GM19324 (cell line): ENCODE measurements around the gene MSH3.

Experiments used
- ATAC-seq: cut with Tn5 transposase; IDR thresholded peaks from one replicate; pipeline ENCODE4 v1.9.1; 2021; ENCODE audit warnings: mild to moderate bottlenecking, moderate library complexity; ENCODE audit not compliant: unreplicated experiment, low FRiP score

The MSH3 gene

DNA sequence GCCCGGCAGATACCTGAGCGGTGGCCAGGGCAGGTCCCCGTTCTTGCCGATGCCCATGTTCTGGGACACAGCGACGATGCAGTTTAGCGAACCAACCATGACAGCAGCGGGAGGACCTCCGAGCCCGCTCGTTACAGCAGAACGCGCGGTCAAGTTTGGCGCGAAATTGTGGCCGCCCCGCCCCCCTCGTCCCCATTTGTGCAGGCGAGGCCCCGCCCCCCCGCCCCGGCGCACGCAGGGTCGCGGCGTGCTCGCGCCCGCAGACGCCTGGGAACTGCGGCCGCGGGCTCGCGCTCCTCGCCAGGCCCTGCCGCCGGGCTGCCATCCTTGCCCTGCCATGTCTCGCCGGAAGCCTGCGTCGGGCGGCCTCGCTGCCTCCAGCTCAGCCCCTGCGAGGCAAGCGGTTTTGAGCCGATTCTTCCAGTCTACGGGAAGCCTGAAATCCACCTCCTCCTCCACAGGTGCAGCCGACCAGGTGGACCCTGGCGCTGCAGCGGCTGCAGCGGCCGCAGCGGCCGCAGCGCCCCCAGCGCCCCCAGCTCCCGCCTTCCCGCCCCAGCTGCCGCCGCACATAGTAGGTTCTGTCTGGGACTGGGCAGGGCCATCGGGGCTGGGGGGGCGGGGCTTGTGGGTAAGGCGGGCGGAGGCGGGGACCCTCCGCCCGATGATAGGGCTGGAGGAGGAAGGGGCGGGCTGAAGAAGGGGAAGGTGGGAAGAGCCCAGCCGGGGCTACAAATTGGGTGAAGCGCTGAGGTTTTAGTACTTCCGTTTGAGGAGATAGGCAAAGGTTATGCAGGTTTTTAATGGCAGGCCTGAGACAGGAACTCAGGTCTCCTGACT, at the start of gene MSH3, which contains the start of gene DHFR:
Gene MSH3, plus strand, starts transcription at position 262 of the 840 bp plus-strand sequence. Its CDS starts 76 bp downstream, at position 338.
Gene DHFR, minus strand, starts transcription at position 593 of the 840 bp plus-strand sequence. Its CDS starts 494 bp downstream, at position 99.
- ATAC-seq, result peak; percentile 59

DNA sequence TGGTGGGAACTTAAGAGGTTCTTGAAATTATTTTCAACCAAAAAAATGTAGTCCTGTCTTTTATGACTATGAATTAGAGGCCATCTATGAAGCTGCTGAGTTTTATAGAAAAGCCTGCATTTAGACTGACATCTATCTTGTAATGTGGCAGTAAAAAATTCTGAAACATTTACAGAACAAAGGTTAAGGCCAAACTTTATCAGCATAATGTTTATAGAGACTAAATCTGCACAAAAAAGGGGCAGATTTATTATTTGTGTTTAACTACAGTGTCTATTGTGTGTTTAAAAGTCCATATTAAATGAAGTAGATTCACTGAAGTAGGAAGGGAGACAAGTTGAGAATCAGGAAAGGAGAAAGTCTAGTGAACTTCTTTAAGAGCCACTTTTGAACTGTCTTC, 47.1 kb upstream of the MSH3 start:
- no peak for ATAC-seq

DNA sequence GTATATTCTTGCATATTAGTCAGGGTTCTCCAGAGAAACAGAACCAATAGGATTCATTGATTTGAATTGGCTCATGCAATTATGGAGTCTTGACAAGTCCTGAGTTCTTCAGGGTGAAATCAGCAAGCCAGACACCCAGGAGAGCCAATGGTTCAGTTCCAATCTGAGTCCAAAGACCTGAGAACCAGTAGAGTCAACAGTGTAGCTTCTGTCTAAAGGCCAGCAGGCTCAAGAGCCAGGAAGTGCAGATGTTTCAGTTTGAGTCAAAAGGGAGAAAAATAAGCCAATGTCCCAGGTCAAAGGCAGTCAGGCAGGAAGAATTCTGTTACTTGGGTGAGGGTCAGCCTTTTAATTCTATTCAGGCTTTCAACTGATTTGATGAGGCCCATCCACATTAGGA, 46.6 kb upstream of the MSH3 start:
- peak; percentile 62 for ATAC-seq

DNA sequence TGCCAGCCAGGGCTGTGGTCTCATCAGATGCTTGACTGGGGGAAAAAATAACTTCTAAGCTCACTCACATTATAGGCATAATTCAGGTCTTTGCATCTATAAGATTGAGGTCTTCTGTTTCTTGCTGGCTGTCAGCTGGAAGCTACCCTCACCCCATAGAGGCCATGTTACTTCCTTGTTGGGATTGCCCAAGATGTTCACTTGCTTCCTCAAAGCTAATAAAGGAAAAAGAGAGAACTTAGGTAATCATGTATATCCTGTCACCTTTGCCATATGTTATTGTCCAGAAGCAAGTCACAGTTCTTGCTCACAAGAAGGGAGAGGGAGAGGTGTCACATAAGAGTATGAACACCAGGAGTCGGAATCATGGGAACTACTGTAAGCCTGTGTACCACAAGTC, 45.7 kb upstream of the MSH3 start:
- ATAC-seq, result no peak

DNA sequence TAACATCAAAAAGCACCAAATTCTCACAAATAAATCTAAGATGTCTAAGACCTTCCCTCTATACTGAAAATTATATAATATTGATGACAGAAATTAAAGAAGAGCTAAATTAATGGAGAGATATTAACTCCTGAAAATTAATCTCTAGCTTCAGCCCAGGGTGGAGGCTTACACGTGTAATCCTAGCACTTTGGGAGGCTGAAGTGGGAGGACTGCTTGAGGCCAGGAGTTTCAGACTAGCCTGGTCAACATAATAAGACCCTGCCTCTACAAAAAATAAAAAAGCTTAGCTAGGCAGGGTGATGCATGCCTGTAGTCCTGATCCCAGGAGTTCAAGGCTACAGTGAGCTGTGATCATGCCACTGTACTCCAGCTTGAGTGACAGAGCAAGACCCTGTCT, 44.8 kb upstream of the MSH3 start:
- ATAC-seq, result no peak

DNA sequence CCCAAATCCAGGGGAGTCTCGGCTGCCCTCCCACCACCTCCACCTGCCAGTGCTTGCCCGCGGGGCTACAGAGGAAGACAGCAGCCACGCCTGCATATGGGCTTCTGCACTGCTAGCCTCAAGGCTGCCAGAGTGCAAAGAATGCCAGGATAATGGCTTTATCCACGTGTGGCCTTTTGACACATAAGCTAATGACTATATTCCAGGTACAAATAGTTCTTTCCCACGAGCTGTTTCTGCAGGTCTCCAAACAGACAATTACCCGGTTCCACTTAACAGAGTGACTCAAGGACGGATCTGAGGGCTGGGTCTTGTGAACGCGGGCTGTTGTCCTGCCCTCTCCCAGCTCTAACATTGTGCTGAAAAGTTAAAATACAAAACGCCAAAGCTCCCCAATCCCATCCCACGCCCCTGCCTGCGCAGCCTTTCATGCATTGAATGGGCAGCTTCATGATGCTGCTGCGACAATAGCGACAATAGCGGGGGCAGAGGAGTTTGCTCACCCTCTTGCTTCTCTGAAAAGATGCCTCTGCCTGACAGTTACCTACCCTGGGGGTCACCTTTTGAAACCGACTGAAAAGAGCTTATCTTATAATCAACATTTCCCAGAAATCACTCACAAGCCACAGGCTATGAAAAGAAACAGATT, 39.1 kb upstream of the MSH3 start:
- ATAC-seq, result no peak

DNA sequence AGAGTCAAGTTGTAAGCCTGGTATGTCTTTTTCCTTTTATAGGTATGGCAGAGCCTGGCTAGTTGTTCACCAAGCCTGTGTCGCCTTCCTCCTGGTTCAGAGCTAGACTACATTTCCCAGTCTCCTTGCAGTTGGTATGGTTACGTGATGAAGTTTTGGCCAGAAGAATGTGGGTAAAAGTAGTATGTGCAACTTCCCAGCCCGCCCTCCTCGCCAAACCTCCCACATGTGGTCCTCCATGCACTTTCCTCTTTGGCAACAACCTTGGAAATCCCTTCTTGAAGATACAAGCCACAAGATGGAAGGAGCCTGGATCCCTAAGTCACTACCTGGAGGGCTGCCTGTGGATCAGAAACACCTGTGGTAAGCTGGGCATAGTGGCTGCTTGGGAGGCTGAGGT, 36.0 kb upstream of the MSH3 start:
- ATAC-seq, result no peak

DNA sequence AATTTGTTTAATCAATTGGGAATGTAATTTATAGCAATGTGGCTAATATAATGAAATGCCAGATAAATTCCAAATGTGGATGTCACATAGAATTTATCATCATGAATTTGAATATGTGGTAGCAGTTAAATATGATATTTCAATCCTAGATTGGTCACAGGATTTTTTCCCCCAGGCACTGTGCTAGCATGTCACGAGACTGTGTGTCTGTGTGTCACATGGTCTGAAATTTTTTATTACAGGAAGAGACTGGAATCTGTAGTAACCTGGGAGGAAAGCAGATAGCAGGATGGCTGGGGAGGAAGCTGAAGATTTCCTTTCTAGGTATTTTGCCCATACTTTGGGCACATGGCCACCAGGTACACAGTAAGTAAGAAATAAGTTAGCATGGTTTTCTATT, 35.4 kb upstream of the MSH3 start:
- ATAC-seq, result no peak

DNA sequence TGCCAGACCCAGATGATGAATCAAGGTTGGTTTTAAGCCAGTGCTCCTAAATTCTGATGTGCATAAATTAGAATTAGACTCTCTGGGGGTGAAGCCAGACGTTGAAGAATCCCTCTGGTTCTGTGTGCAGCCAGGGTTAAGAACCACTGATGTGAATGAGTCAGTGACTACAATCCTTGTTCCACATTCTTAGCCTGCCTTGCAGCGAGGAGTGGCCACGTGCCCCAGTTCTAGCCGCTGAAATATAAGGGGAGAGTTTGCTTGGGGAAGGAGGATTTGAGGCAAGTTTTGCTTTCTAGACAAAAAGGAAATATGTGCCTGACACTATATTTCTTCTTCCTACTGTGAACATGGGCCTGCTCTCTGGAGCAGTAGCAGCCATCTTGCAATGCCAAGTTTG, 34.2 kb upstream of the MSH3 start:
- ATAC-seq, result no peak

DNA sequence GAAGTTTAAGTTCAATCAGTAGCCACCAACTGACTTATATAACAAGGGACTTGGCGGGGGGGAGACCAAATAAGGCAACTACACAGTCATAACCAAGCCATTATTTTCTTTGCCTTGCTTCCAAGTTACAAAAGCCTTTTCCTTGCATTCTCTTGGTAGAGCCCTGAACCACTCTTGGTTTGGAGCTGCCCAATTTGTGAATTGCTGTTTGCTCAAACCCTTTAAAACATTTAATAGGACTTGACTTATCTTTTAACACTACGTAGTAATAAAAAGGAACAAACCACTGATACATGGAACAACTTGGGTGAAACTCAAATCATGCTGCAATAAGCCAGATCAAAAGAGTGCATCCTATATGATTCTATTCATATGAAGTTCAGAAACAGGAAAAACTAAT, 31.7 kb upstream of the MSH3 start:
- no peak for ATAC-seq

DNA sequence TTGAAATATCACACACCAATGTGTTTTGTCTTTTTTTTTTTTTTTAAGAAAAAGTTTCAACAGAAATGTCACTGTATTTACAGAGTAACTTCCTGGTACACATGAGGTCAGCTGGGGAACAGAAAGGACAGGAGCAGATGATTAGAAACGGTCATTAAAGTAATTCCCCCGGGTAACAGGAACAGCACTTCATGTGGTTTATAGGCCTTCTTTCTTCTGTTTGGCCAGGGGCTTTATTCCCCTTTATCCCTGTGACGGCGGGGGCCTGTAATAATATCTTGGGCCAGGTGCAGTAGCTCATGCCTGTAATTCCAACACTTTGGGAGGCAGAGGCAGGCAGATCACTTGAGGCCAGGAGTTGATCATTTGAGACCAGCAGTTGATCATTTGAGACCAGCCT, 30.5 kb upstream of the MSH3 start:
- ATAC-seq, result no peak

DNA sequence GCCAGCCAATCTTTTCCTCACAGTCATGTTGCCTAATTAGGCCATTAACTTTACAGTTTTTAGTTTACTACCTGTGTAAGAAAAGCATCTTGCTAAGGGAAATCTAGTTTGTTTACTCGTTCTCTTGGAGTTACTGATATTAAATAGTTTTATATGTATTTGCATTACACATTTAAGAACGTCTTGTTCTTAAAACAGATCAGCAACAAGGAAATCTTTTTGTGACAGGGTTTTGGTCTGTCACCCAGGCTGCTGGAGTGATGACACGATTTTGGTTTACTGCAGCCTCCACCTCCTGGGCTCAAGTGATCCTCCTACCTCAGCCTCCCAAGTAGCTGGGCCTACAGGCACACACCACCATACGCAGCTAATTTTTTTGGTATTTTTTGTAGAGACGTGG, 29.2 kb upstream of the MSH3 start:
- no peak for ATAC-seq

DNA sequence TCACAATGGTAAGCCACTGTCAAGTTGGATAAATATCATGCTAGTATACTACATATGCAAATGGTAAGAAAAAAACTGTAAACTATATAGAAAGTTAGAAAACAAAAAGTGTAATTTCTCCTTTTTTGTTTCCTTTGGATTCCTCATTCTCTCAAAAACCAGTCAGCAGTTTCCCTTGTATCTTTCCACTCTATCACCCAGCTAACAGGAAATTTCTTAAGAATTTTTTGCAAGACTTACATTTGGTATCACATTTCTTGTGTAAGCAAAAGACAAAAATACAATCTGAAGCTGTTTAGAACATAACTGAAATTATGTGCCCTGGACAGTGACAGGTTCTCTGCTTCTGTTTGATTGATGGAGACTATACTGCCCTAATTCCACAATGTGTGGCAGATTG, 25.2 kb upstream of the MSH3 start:
- ATAC-seq, result no peak

DNA sequence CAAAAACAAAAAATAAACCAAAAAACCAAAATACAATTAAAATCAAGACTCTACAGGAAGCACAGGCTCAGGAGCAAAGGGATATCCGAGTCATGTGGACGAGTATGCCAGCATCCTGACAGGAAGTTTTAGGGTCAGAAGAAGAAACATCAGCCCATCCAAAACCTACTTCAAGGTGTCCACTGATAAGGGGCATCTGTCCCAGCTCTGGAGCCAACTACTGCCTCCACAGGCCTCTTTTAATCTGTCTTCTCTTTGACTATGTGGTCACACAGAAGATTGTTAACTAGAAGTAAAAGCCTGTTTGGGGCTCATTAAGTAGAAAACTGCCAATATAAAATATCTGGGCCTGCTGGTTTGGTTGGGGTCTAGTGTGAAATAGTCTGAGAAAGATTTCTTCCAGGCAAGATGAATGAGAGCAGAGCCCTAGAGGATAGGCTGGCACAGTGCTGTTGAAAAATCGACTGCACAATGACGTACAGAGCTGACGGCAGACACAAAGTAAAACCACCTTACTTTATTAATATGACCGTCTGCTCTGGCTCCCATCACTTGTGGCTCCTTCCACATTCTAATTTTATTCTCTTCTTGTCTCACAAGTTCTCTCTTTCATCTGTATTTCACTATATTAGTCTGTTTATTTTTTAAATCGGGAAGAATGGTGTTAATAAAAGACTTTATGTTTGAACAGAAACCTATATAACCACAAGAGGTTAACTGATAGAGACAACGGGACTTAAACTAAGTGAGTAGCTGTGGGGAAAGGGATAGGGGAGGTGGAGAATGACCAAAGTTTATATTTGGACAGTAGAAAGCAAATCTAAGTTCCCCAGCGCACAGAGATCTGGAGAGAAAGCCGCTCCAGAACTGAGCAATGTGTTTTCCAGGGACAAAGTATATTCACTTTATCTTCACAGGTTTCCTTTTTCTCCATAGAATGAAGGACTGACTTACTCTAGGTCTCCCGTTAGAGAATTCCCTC, 22.9 kb upstream of the MSH3 start:
- ATAC-seq, result no peak

DNA sequence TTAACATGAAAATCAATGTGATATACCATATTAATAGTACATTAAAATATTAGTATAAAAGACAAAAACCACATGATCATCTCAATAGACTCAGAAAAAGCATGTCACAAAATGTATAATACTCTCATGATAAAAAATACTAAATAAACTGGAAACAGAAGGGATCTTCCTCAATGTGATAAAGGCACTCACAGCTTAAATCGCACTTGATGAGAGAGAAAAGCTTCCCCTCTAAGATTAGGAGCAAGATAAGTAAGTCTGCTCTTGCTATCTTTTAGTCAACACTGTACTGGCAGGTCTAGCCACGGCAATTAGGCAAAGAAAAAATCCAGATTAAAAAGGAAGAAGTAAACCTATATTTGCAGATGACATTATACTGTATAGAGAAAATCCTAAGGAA, 21.8 kb upstream of the MSH3 start:
- ATAC-seq, result no peak

DNA sequence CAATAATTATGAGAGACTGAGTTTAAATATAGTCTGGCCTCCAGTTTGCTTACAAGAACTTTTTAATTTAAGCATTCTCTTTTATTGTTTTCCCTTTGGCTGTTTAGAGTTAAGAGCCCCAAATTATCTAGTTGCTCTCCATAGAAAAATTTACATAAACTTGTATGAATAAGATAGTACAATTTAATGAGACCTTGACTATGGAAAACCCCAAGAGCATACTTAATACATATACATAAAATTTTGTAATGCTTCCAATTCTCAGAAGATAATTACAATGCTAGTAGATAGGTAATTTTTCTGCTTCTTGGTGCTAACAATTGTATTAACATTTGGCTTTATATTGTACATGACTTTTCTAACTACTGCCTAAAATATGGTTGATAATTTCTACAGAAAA, 20.3 kb upstream of the MSH3 start:
- ATAC-seq, result no peak

DNA sequence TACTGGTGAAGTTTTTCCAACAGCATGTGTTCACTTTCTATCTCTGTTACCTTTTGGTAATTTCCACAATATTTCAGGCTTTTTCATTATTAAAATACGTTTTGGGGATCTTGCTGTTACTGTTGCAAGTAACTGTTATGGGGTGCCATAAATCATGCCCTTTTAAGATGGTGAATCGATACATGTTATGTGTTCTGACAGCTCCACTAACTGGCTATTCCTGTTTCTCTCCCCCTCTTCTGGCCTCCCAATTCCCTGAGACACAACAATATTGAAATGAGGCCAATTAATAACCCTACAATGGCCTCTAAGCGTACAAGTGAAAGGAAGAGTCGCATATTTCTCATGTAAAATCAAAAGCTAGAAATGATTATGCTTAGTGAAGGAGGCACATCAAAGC, 13.1 kb upstream of the MSH3 start:
- ATAC-seq, result no peak

DNA sequence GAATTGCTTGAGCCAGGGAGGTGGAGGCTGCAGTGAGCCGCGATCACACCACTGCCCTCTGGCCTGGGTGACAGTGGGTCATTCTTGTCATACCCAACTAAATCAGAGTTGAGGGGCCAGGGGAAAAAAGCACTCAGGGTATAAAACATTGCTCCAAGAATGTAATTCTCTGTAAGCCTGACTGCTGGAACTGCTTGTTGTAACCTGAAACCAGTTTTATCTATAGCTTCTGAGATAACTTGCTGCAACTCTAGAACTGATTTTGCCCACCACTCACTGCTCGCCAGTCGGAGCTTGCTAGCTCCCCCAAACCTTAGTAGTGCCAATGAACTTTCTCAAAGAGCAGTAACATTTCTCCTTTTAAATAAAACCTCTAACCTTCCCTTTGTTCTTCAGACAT, 9.6 kb upstream of the MSH3 start:
- no peak for ATAC-seq

DNA sequence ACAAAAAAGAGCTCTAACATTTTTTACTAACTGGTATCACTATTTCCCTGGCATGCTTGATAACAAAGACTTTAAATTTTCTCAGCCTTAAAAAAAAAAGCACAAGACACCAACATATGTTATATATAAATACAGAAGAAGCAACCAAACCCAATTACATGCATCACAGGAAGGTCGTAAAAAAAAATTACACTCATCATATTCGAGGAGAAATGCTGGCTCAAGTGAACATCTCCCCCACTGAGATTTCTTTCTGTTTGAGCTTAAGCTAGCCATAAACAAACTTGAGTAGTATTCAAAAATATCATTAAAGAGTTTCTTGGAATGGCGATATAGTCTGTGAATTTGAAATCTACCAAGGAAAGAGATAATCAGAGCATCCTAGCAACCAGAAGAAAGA, 7.5 kb upstream of the MSH3 start:
- no peak for ATAC-seq

DNA sequence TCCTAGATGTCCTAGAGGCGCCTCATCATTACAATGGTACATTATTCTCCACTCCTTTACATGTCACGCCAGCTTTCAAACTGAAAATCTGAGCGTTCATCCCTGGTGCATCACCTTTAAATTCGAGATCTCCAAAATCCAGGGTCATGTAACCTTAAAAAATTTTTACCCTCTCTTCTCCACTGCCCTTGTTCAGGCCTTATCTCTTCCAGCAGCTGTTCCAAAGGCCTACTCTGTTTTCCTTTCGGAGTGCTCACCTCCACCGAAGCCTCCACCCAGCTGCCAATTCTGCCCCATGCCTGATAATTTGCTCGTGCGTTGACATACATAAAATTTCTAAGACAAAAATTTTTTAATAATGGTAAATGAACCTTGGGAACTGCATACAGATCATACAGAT, 950 bp upstream of the MSH3 start:
- ATAC-seq, result no peak

DNA sequence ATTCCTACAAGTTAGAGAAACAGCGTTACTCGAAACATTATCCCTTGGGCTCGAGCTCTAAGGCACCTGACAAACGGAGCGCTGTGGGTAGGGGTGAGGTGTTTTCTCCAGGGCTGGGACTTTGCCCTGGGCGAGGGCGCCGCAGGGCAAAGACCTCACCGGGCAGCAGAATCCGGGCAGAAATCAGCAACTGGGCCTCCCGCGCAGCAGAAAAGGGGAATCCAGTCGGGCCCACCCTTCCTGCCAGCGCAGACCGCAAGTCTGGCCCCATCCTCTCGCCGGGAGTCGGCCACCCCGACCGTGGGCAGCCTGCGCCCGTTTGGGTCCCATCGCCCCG, 430 bp upstream of the MSH3 start:
- ATAC-seq, result no peak
